H1 (cell line): Measurements from ENCODE around the gene CWC27. TPM values are rescaled to one million over a fixed set of nuclear protein-coding genes. Genes with fewer than 3 reads are reported as not detected.

Experiments used
- CTCF ChIA-PET: fragments of 300-600 bp; sonication (Branson Sonifier 250); formaldehyde crosslinking; loops from one replicate; lab custom pipeline; 2021; ENCODE audit not compliant: partially characterized antibody; lab: Charles Lee
- POLR2A ChIA-PET: fragments of 300-600 bp; sonication (Branson Sonifier 250); formaldehyde crosslinking; loops from one replicate; lab custom pipeline; 2021; ENCODE audit warnings: inconsistent platforms; ENCODE audit not compliant: partially characterized antibody; lab: Charles Lee
- DNase-seq, 2 experiments: peaks; one replicate each; pipeline versions ENCODE4 v3.0.0 to v3.0.0-alpha.2; 2010 to 2022; ENCODE audit warnings: low spot score in 2 of 2, low read depth in 1 of 2, mixed read lengths in 1 of 2
- FAIRE-seq: peaks from 2 replicates; lab custom pipeline; 2011; peaks lifted over from hg19 to GRCh38; lab: Jason Lieb, UNC
- H2AFZ ChIP-seq: 2 replicates; pipeline ENCODE4 v1.8.1; 2012; ENCODE audit warnings: low read length, inconsistent platforms
- H2AK5ac ChIP-seq: 2 replicates; pipeline ENCODE4 v1.6.1; 2013; ENCODE audit warnings: low read depth, low read length
- H2BK120ac ChIP-seq: replicated peaks from 2 replicates; pipeline ENCODE3; 2013; ENCODE audit warnings: low read depth, low read length, inconsistent platforms
- H2BK12ac ChIP-seq: 2 replicates; pipeline ENCODE4 v1.6.1; 2013; ENCODE audit warnings: low read depth, low read length
- H2BK15ac ChIP-seq: 2 replicates; pipeline ENCODE4 v1.6.1; 2013; ENCODE audit warnings: low read length
- H2BK20ac ChIP-seq: 2 replicates; pipeline ENCODE4 v1.6.1; 2013; ENCODE audit warnings: low read length
- H2BK5ac ChIP-seq: 2 replicates; pipeline ENCODE4 v1.6.1; 2013; ENCODE audit warnings: low read depth, low read length
- H3K14ac ChIP-seq: 2 replicates; pipeline ENCODE4 v1.6.1; 2013; ENCODE audit warnings: inconsistent platforms; ENCODE audit not compliant: insufficient read length
- H3K18ac ChIP-seq: 2 replicates; pipeline ENCODE4 v1.6.1; 2013; ENCODE audit warnings: low read length; ENCODE audit errors: extremely low read depth
- H3K23ac ChIP-seq: 2 replicates; pipeline ENCODE4 v1.6.1; 2013; ENCODE audit warnings: inconsistent platforms; ENCODE audit not compliant: insufficient read length
- H3K23me2 ChIP-seq: 2 replicates; pipeline ENCODE4 v1.6.1; 2013; ENCODE audit warnings: low read depth, low read length
- H3K27ac ChIP-seq: 2 replicates; pipeline ENCODE4 v1.6.1; 2011; ENCODE audit warnings: low read depth, low read length, inconsistent platforms
- H3K27me3 ChIP-seq, 4 experiments: replicated peaks in 1 of 4; 1 replicate in 1 of 4; 2 replicates in 3 of 4; pipeline versions ENCODE4 v1.6.1 to v1.8.1; 2011 to 2013; ENCODE audit warnings: low read length in 3 of 4, mild to moderate bottlenecking in 3 of 4, inconsistent platforms in 2 of 4, mixed read lengths in 2 of 4, moderate library complexity in 1 of 4; ENCODE audit not compliant: control insufficient read depth in 3 of 4, insufficient read depth in 3 of 4; ENCODE audit errors: extremely low read depth in 1 of 4
- H3K36me3 ChIP-seq, 4 experiments: 2 replicates each; pipeline versions ENCODE4 v1.6.1 to v1.8.1; 2011 to 2013; ENCODE audit warnings: mild to moderate bottlenecking in 4 of 4, low read length in 3 of 4, moderate library complexity in 2 of 4, control low read depth in 1 of 4, inconsistent platforms in 1 of 4; ENCODE audit not compliant: insufficient read depth in 4 of 4, control insufficient read depth in 2 of 4
- H3K4ac ChIP-seq: replicated peaks from 2 replicates; pipeline ENCODE3; 2013; ENCODE audit warnings: low read length, low read depth, mixed read lengths, inconsistent platforms; ENCODE audit not compliant: insufficient read length
- H3K4me1 ChIP-seq, 4 experiments: replicated peaks in 1 of 4; 1 replicate in 1 of 4; 2 replicates in 3 of 4; pipeline versions ENCODE4 v1.6.1 to v1.8.1; 2011 to 2013; ENCODE audit warnings: low read length in 3 of 4, inconsistent platforms in 2 of 4, mixed read lengths in 1 of 4; ENCODE audit not compliant: insufficient read depth in 4 of 4, control insufficient read depth in 3 of 4
- H3K4me2 ChIP-seq, 2 experiments: 2 replicates each; pipeline versions ENCODE4 v1.6.1 to v1.8.1; 2011 to 2013; ENCODE audit warnings: low read depth in 2 of 2, low read length in 2 of 2, control low read depth in 1 of 2, inconsistent platforms in 1 of 2, mild to moderate bottlenecking in 1 of 2; ENCODE audit not compliant: insufficient read depth in 1 of 2
- H3K4me3 ChIP-seq, 4 experiments: fragments of 200-600, 300-600 bp in 1 of 4; sonication (generic), shearing (Covaris generic), sonication (Bioruptor Twin) in 1 of 4; 2 replicates each; pipeline versions ENCODE4 v1.5.1 to v1.8.1; 2011 to 2016; ENCODE audit warnings: low read length in 4 of 4, low read depth in 3 of 4, control low read depth in 2 of 4, inconsistent platforms in 2 of 4, mild to moderate bottlenecking in 2 of 4, mixed read lengths in 1 of 4, moderate library complexity in 1 of 4; ENCODE audit not compliant: insufficient read depth in 2 of 4; ENCODE audit errors: extremely low read depth in 1 of 4
- H3K56ac ChIP-seq: replicated peaks from 2 replicates; pipeline ENCODE3; 2013; ENCODE audit warnings: low read depth, mild to moderate bottlenecking, mixed read lengths, low read length, inconsistent platforms; ENCODE audit not compliant: insufficient read length
- H3K79me1 ChIP-seq: 2 replicates; pipeline ENCODE4 v1.6.1; 2013; ENCODE audit warnings: low read depth, low read length, control low read depth
- H3K79me2 ChIP-seq, 2 experiments: 2 replicates each; pipeline versions ENCODE4 v1.6.1 to v1.8.1; 2012 to 2013; ENCODE audit warnings: low read length in 2 of 2, mild to moderate bottlenecking in 2 of 2, inconsistent platforms in 1 of 2; ENCODE audit not compliant: insufficient read depth in 2 of 2, control insufficient read depth in 1 of 2
- H3K9ac ChIP-seq, 4 experiments: replicated peaks in 1 of 4; 1 replicate in 1 of 4; 2 replicates in 3 of 4; pipeline versions ENCODE4 v1.6.1 to v1.8.1; 2011 to 2013; ENCODE audit warnings: low read depth in 3 of 4, low read length in 3 of 4, control low read depth in 2 of 4, mild to moderate bottlenecking in 2 of 4, moderate library complexity in 2 of 4, inconsistent platforms in 1 of 4; ENCODE audit errors: extremely low read depth in 1 of 4
- H3K9me3 ChIP-seq, 2 experiments: 2 replicates each; pipeline versions ENCODE4 v1.6.1 to v1.8.1; 2012 to 2013; ENCODE audit warnings: mild to moderate bottlenecking in 2 of 2, moderate library complexity in 2 of 2, control low read depth in 1 of 2, inconsistent platforms in 1 of 2, low read depth in 1 of 2, low read length in 1 of 2, mixed read lengths in 1 of 2; ENCODE audit not compliant: insufficient read depth in 2 of 2
- H4K20me1 ChIP-seq, 2 experiments: replicated peaks in 1 of 2; 2 replicates each; pipeline versions ENCODE3 to v1.8.1; 2011 to 2013; ENCODE audit warnings: inconsistent platforms in 2 of 2, low read length in 2 of 2, mild to moderate bottlenecking in 1 of 2; ENCODE audit not compliant: insufficient read depth in 2 of 2, control insufficient read depth in 1 of 2
- H4K5ac ChIP-seq: 2 replicates; pipeline ENCODE4 v1.6.1; 2013; ENCODE audit warnings: low read length, low read depth, mixed read lengths, inconsistent platforms; ENCODE audit not compliant: insufficient read length
- H4K8ac ChIP-seq: 2 replicates; pipeline ENCODE4 v1.8.0; 2013; ENCODE audit warnings: mild to moderate bottlenecking, moderate library complexity, low read length, inconsistent platforms; ENCODE audit not compliant: insufficient read depth; ENCODE audit errors: extremely low read depth
- H4K91ac ChIP-seq: replicated peaks from 2 replicates; pipeline ENCODE3; 2013; ENCODE audit warnings: low read length, mixed read lengths, inconsistent platforms; ENCODE audit not compliant: insufficient read length
- KDM4A ChIP-seq: IDR thresholded peaks from one replicate; pipeline ENCODE4 v1.7.1; 2012; ENCODE audit warnings: low read depth, mild to moderate bottlenecking, moderate library complexity, low read length, inconsistent platforms; ENCODE audit not compliant: severe bottlenecking
- RAD21 ChIP-seq, 2 experiments: IDR thresholded peaks in 1 of 2; conservative IDR thresholded peaks in 1 of 2; 2 replicates each; pipeline ENCODE4 v1.6.1; 2011; ENCODE audit warnings: low read depth in 2 of 2, low read length in 2 of 2, improper control_type of control experiment in 1 of 2, inconsistent platforms in 1 of 2, mild to moderate bottlenecking in 1 of 2, moderate library complexity in 1 of 2
- WGBS, 2 experiments: shearing (Covaris generic) in 1 of 2; methylation state at CpG; one replicate each; pipeline versions ENCODE4 v1.1.6 to v1.1.7; 2013 to 2015; ENCODE audit warnings: low lambda C conversion rate in 2 of 2, mixed read lengths in 2 of 2, inconsistent platforms in 1 of 2, low coverage in 1 of 2, missing lambda C conversion rate in 1 of 2; ENCODE audit not compliant: insufficient replicate concordance in 2 of 2, insufficient coverage in 1 of 2, insufficient read length in 1 of 2; ENCODE audit errors: extremely low coverage in 1 of 2, missing lambda C conversion rate in 1 of 2; 5-methylcytosine and 5-hydroxymethylcytosine counted together
- polyA plus RNA-seq, 7 experiments: library from polyadenylated mRNA; depleted of rRNA in 3 of 7; stranded (reverse) in 5 of 7; unstranded in 2 of 7; fragments of >200 nt in 5 of 7; fragments of 200-250 nt in 2 of 7; gene quantifications; 1 replicate in 5 of 7; 2 replicates in 1 of 7; 4 replicates in 1 of 7; pipeline versions ENCODE4 v1.2.1 to v1.2.3, GENCODE V29; 2011 to 2013; ENCODE audit warnings: missing spikeins in 2 of 7, mixed read lengths in 2 of 7
- total RNA-seq: library from RNA; stranded (reverse); fragmentation: NEBNext Ultra II Directional; extraction: Animal tissue kit (Norgen Biotek cat#: 25700); gene quantifications from 2 replicates; pipeline ENCODE4 v1.2.1, GENCODE V29; 2021

CWC27 gene
- total and polyA plus RNA-seq, 2 of the 8 experiments (the other 6 are each of a cell fraction or from before 2014, with no cell fraction given) = 24.9 to 43.4 TPM

- ChIA-PET POLR2A (no interaction called here), CTCF (interaction anchor here (0.8 to 1.7 kb wide), 3 partner anchors 11 to 512 kb away, joined by 3 to 6 read pairs (median 6); no protein-coding TSS in a partner anchor)
- Histone ChIP-seq H2AK5ac (no peak overlapping the region), H3K9me3 (no peaks in the 10 kb centered on the region), H3K4me1 (no peaks in the 10 kb centered on the region), H2BK15ac (no peak overlapping the region), H3K9ac (no peak overlapping the region), H3K79me1 (no peaks in the 10 kb centered on the region), H2BK5ac (no peak overlapping the region), H2BK20ac (no peak overlapping the region), H2AFZ (no peak overlapping the region), H4K20me1 (no peaks in the 10 kb centered on the region), H3K27me3 (no peaks in the 10 kb centered on the region), H3K27ac (no peak overlapping the region), H4K8ac (no peak overlapping the region), H3K79me2 (no peaks in the 10 kb centered on the region), H3K4me3 (no peak overlapping the region), H3K23me2 (no peaks in the 10 kb centered on the region), H3K36me3 (peaks cover 0 to 5% (median under 1%) of the 10 kb centered on the region in 4 experiments; a peak in 1 of 8 replicates), H3K18ac (no peak overlapping the region), H3K56ac (no peak overlapping the region), H3K4ac (no peak overlapping the region), H3K4me2 (no peak overlapping the region), H3K14ac (no peak overlapping the region), H4K91ac (no peak overlapping the region), H4K5ac (no peak overlapping the region), H3K23ac (no peak overlapping the region), H2BK120ac (no peak overlapping the region), H2BK12ac (no peak overlapping the region)
- WGBS, 2 experiments = 81% methylated on average over 2 of the region's 2 CpGs; no CpG with 5 or more reads in 1 of the 2 experiments
- no peak for DNase-seq
- TF ChIP-seq KDM4A (no peak), RAD21 (IDR thresholded peaks at IDR 0.05 in 1 of 2, conservative IDR thresholded peaks at IDR 0.05 in 1 of 2; ENCODE audit: low read depth in 2 of 2, low read length in 2 of 2) (peak in 1 of 2 experiments; percentile 9; a peak in 1 of 4 replicates)
- no peak for FAIRE-seq
Measured at GRCh38 chr5:64971513-64971912, 202.8 kb downstream of the CWC27 start.
